Stimulated activated CD8-positive, alpha-beta memory T cell treated with anti-CD3 and anti-CD28 coated beads, Interleukin-15, amount 100 ng/mL, for 48 hours (primary cell): ENCODE measurements around the gene MEX3A.
"Not testable (repeated sequence)": the region's sequence is repeated elsewhere in the genome, so short reads cannot be mapped to it uniquely, and the experiment has no call there.

Source experiments
- DNase-seq, 2 donors: peaks; one replicate each; pipeline ENCODE4 v3.0.0-alpha.2; 2020; ENCODE audit warnings: low read depth in 2 of 2

Gene MEX3A

GRCh38 chr1:156054500-156055280, 27.6 kb downstream of the MEX3A start, which contains the start of gene LAMTOR2:
Gene LAMTOR2, plus strand, starts transcription at chr1:156054782. Its CDS starts 108 bp downstream, at chr1:156054890.
- DNase-seq = peak; percentile 93 to 94

GRCh38 chr1:156053768-156054499, 28.3 kb downstream of the MEX3A start, which contains the start of gene UBQLN4:
Gene UBQLN4, minus strand, starts transcription at chr1:156053798. Its CDS starts 97 bp downstream, at chr1:156053701.
- DNase-seq = peak; percentile 77 to 82

- peak; percentile 47 to 55 for DNase-seq
Observed at GRCh38 chr1:156052862-156053767, 29.1 kb downstream of the MEX3A start.

DNA sequence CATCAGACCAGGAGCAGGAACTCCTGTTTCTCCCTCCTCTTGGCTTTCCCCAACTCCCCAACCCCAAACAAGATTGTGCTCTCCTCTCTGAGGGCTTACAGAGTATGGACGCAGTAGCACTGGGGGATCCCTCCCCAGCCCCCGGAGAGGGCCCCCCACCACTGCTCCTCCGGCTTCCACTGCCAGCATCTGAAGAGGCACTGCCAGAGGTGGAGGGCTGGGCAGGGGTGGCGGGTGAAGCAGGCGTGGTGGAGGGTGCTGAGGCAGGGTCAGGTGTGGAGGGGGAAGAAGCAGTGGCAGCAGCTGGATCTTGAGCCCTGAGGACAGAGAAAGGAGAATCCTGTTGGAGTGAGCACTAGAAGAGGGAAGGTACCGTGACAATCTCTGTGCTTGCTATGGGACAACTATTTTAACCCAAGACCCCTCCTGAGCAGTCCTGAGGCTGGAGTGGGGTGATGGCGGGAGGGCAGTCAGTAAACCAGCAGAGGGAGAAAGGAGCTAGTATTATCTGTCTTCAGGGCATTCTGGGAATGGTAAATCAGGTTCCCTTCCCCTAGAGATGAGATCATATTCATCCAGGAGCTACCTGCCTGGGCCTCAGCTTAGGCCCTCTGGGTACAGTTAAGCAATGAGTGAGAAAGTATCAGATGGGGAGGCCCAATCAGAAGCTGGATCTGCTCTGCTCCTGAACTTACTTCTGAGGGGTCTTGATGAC, 31.1 kb downstream of the MEX3A start:
- no peak for DNase-seq

DNA sequence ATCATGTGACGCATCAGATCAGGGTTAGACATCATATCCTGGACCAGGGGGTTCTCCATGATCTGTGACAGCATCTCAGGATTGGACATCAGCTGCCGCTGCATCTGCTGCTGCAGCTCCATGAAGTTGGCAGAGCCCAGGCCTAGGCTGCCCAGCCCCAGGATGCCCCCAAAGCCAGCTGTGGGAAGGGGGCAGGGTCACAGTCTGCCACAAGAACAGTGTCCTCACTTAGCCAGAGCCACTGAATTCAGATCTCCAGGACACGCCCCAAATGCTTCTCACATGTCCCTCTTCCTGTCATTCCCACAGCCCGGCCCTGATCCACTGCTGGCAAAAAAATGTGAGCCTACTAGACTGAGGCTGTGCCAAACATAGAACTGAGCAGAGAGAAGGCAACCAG, 31.9 kb downstream of the MEX3A start:
- DNase-seq = no peak

GRCh38 chr1:156048663-156049258, 33.5 kb downstream of the MEX3A start:
- DNase-seq = no peak

- DNase-seq = no peak
Observed at GRCh38 chr1:156045076-156045475, 37.2 kb downstream of the MEX3A start.

DNA sequence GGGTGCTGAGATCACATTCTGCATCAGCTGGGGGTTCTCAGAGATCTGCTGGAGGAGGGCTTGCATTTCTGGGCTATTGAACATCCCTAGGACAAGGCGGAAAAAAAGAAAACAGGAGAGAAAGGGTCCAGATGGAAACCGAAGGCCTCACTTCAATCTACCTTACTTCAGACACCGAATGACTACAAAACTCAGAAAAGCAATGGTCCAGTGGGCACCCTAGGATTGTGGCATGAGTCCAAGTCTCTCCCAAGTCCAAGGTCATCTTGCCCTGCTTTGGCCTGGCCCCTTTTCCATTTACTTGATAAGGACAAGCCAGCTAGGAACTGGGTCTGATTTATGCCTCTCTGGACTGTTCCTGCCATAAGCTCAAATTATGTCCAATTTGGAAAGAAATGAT, 39.4 kb downstream of the MEX3A start:
- DNase-seq = no peak

GRCh38 chr1:156034991-156035390, 47.3 kb downstream of the MEX3A start:
- DNase-seq = not testable (repeated sequence)

DNA sequence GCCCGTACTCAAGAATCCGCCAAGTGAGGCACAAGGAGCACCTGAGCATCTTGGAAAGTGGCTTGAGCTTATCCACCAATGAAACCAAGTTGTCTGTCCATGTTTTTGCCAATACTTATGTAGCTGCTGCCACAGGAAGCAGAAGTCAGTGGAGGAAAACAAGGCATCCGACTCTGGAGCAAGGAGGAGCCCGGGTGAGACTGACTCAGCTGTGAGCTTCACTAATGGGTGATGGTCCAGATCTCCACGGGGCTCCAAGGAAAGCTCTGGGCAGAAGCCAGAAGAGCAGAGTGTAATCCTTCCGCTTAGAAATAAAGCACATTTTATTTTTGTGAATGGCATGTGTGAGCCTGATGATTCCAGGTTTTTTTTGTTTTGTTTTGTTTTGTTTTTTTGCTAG, 49.3 kb downstream of the MEX3A start:
- DNase-seq = no peak

GRCh38 chr1:156026588-156026987, 55.7 kb downstream of the MEX3A start:
- DNase-seq = no peak

- DNase-seq = peak; percentile 18 to 24
Observed at GRCh38 chr1:156025876-156026275, 56.4 kb downstream of the MEX3A start.

- DNase-seq = no peak
Observed at GRCh38 chr1:156024801-156025200, 57.5 kb downstream of the MEX3A start.
